HEK293 (cell line): ENCODE results near the gene FMNL3.

Experiments
- CTCF ChIA-PET: fragments of 350-600 bp; formaldehyde crosslinking; extraction: SDS; loops from one replicate; lab custom pipeline; 2021; ENCODE audit warnings: antibody characterized with exemption; lab: Yijun Ruan, JAX
- POLR2A ChIA-PET: fragments of 300-600 bp; formaldehyde crosslinking; extraction: SDS; loops from one replicate; lab custom pipeline; 2020; ENCODE audit warnings: antibody characterized with exemption, inconsistent platforms; lab: Yijun Ruan, JAX
- H3K27ac ChIP-seq: fragments of 200-500 bp; sonication (Bioruptor generic); 2 replicates; pipeline ENCODE4 v1.5.1; 2014; ENCODE audit warnings: low read depth, low read length, control low read depth, inconsistent platforms; ENCODE audit errors: extremely low read depth
- H3K36me3 ChIP-seq, 2 experiments: fragments of 200-500 bp in 1 of 2; sonication (Bioruptor generic) in 1 of 2; 1 replicate in 1 of 2; 2 replicates in 1 of 2; pipeline ENCODE4 v1.5.1; 2014 to 2017; ENCODE audit warnings: inconsistent platforms in 2 of 2, low read length in 2 of 2; ENCODE audit not compliant: control insufficient read depth in 2 of 2, insufficient read depth in 1 of 2
- H3K4me1 ChIP-seq: fragments of 200-500 bp; sonication (Bioruptor generic); 2 replicates; pipeline ENCODE4 v1.5.1; 2014; ENCODE audit warnings: mild to moderate bottlenecking, low read length, inconsistent platforms; ENCODE audit not compliant: control insufficient read depth, insufficient read depth
- H3K4me3 ChIP-seq: 2 replicates; pipeline ENCODE4 v1.5.1; 2011; ENCODE audit warnings: low read depth, mild to moderate bottlenecking, control low read depth, low read length, moderate library complexity
- H3K9me3 ChIP-seq: fragments of 200-500 bp; sonication (Bioruptor generic); 2 replicates; pipeline ENCODE4 v1.5.1; 2014; ENCODE audit warnings: low read depth, low read length, inconsistent platforms; ENCODE audit not compliant: control insufficient read depth, insufficient read depth
- EGR2 ChIP-seq: fragments of 450-650 bp; formaldehyde crosslinking; IDR thresholded peaks from 2 replicates; pipeline ENCODE4 v1.5.1; 2016; ENCODE audit warnings: low read depth, missing biosample characterization, missing genetic modification characterization
- GLIS1 ChIP-seq: fragments of 450-650 bp; formaldehyde crosslinking; IDR thresholded peaks from 2 replicates; pipeline ENCODE4 v1.5.1; 2016; ENCODE audit warnings: missing biosample characterization, missing genetic modification characterization
- HIC1 ChIP-seq: fragments of 450-650 bp; formaldehyde crosslinking; IDR thresholded peaks from 2 replicates; pipeline ENCODE4 v1.5.1; 2016; ENCODE audit warnings: missing biosample characterization, missing genetic modification characterization
- MEIS1 ChIP-seq: sonication (generic); formaldehyde crosslinking; IDR thresholded peaks from 2 replicates; pipeline ENCODE4 v1.8.1; 2022; ENCODE audit warnings: missing genetic modification reagents, mild to moderate bottlenecking, borderline replicate concordance
- SETDB1 ChIP-seq: IDR thresholded peaks from one replicate; pipeline ENCODE4 v1.6.1; 2017; ENCODE audit warnings: mild to moderate bottlenecking, low read length, moderate library complexity, mixed read lengths; ENCODE audit not compliant: insufficient read length
- SP7 ChIP-seq: fragments of 450-650 bp; formaldehyde crosslinking; IDR thresholded peaks from 2 replicates; pipeline ENCODE4 v1.5.1; 2016; ENCODE audit warnings: missing biosample characterization, missing genetic modification characterization
- ZFHX2 ChIP-seq: fragments of 450-650 bp; formaldehyde crosslinking; conservative IDR thresholded peaks from 2 replicates; pipeline ENCODE4 v1.5.1; 2016; ENCODE audit warnings: missing biosample characterization, missing genetic modification characterization
- ZIC2 ChIP-seq: fragments of 450-650 bp; formaldehyde crosslinking; IDR thresholded peaks from 2 replicates; pipeline ENCODE4 v1.5.1; 2016; ENCODE audit warnings: missing biosample characterization, missing genetic modification characterization
- ZNF146 ChIP-seq: fragments of 450-650 bp; formaldehyde crosslinking; IDR thresholded peaks from 2 replicates; pipeline ENCODE4 v1.5.1; 2016; ENCODE audit warnings: missing biosample characterization, missing genetic modification characterization
- ZNF202 ChIP-seq: fragments of 450-650 bp; formaldehyde crosslinking; IDR thresholded peaks from 2 replicates; pipeline ENCODE4 v1.5.1; 2016; ENCODE audit warnings: missing biosample characterization, missing genetic modification characterization, borderline replicate concordance
- ZNF221 ChIP-seq: fragments of 450-650 bp; formaldehyde crosslinking; IDR thresholded peaks from 2 replicates; pipeline ENCODE4 v1.5.1; 2017; ENCODE audit warnings: missing biosample characterization, missing genetic modification characterization, borderline replicate concordance
- ZNF23 ChIP-seq: fragments of 450-650 bp; formaldehyde crosslinking; IDR thresholded peaks from 2 replicates; pipeline ENCODE4 v1.5.1; 2016; ENCODE audit warnings: missing biosample characterization, missing genetic modification characterization, borderline replicate concordance
- ZNF248 ChIP-seq: fragments of 450-650 bp; formaldehyde crosslinking; IDR thresholded peaks from 2 replicates; pipeline ENCODE4 v1.5.1; 2017; ENCODE audit warnings: missing biosample characterization, missing genetic modification characterization
- ZNF266 ChIP-seq: fragments of 450-650 bp; formaldehyde crosslinking; IDR thresholded peaks from 2 replicates; pipeline ENCODE4 v1.5.1; 2016; ENCODE audit warnings: missing biosample characterization, missing genetic modification characterization, low read depth
- ZNF274 ChIP-seq, 2 experiments: fragments of 200-500 bp in 1 of 2; fragments of 450-650 bp in 1 of 2; sonication (Bioruptor generic) in 1 of 2; formaldehyde crosslinking in 1 of 2; IDR thresholded peaks; 2 replicates each; pipeline versions ENCODE4 v1.5.1 to v1.6.1; 2014 to 2016; ENCODE audit warnings: borderline replicate concordance in 1 of 2, inconsistent platforms in 1 of 2, low read length in 1 of 2, missing biosample characterization in 1 of 2, missing genetic modification characterization in 1 of 2
- ZNF324 ChIP-seq: fragments of 450-650 bp; formaldehyde crosslinking; IDR thresholded peaks from 2 replicates; pipeline ENCODE4 v1.5.1; 2016; ENCODE audit warnings: missing biosample characterization, missing genetic modification characterization
- ZNF488 ChIP-seq: fragments of 450-650 bp; formaldehyde crosslinking; IDR thresholded peaks from 2 replicates; pipeline ENCODE4 v1.5.1; 2016; ENCODE audit warnings: missing biosample characterization, missing genetic modification characterization
- ZNF514 ChIP-seq: fragments of 450-650 bp; formaldehyde crosslinking; IDR thresholded peaks from 2 replicates; pipeline ENCODE4 v1.5.1; 2016; ENCODE audit warnings: missing biosample characterization, missing genetic modification characterization
- ZNF560 ChIP-seq: fragments of 450-650 bp; formaldehyde crosslinking; IDR thresholded peaks from 2 replicates; pipeline ENCODE4 v1.5.1; 2017; ENCODE audit warnings: missing biosample characterization, missing genetic modification characterization, borderline replicate concordance
- ZNF621 ChIP-seq: fragments of 450-650 bp; formaldehyde crosslinking; IDR thresholded peaks from 2 replicates; pipeline ENCODE4 v1.5.1; 2017; ENCODE audit warnings: missing biosample characterization, missing genetic modification characterization
- ZNF623 ChIP-seq: fragments of 450-650 bp; formaldehyde crosslinking; IDR thresholded peaks from 2 replicates; pipeline ENCODE4 v1.5.1; 2016; ENCODE audit warnings: missing biosample characterization, missing genetic modification characterization
- ZNF645 ChIP-seq: fragments of 450-650 bp; formaldehyde crosslinking; IDR thresholded peaks from 2 replicates; pipeline ENCODE4; 2016; ENCODE audit warnings: missing biosample characterization, missing genetic modification characterization
- TF ChIP-seq, protein P1 (sequence below): fragments of 450-650 bp; formaldehyde crosslinking; IDR thresholded peaks from 2 replicates; pipeline ENCODE4 v1.5.1; 2017; ENCODE audit warnings: missing biosample characterization, missing genetic modification characterization

Gene FMNL3

GRCh38 chr12:49683599-49684309 is 23.5 kb downstream of the FMNL3 start:
- ChIA-PET CTCF (interaction anchor here (0.6 to 1.5 kb wide), 6 partner anchors 7 to 67 kb away, joined by 3 read pairs; no protein-coding TSS in a partner anchor), POLR2A (interaction anchor here (0.6 to 1.2 kb wide), 2 partner anchors 57 to 75 kb away, joined by 3 to 4 read pairs; partner anchors contain the start of gene TMBIM6)
- TF ChIP-seq EGR2, result 0 out of 2 replicates have a peak, but pooled peaks have one; percentile 18
- TF ChIP-seq SP7 (tag by site-specific recombination), result peak; percentile 96
- TF ChIP-seq ZNF324 (tag by site-specific recombination), result no peak
- TF ChIP-seq ZFHX2, result peak; percentile 47; the same call in 1 of the 2 replicates
- no peak for TF ChIP-seq ZNF623 (tag by site-specific recombination)
- peak; percentile 93 for TF ChIP-seq GLIS1 (tag by site-specific recombination)
- peak; percentile 46 for TF ChIP-seq ZIC2 (tag by site-specific recombination)
- no peak overlapping the region for H3K4me3 ChIP-seq
- no peak overlapping the region for H3K27ac ChIP-seq
- H3K36me3 ChIP-seq, result no peaks in the 10 kb centered on the region
- peaks cover 5% of the 10 kb centered on the region; the same call in 1 of the 2 replicates for H3K4me1 ChIP-seq
- H3K9me3 ChIP-seq, result no peaks in the 10 kb centered on the region

DNA sequence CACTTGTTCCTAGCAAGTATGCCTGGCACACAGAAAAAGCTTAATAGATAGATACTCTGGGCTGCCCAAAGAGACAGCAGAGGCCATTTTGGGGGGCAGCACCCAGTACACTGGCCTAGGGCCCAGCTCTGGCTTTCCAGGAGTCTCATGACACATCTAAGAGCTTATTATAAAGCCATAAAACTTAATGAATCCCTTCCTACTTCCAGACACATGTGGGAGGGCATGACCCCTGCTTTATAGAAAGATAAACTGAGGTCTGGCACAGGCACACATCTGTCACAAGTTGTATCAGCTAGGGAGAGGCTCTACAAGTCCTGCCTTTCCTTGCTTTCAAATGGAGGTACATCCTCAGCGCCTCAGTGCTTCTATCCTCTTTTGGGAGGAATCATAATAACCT is 27.1 kb downstream of the FMNL3 start:
- POLR2A ChIA-PET, result interaction anchor here (0.6 kb wide), 1 partner anchor 57 kb away, joined by 5 read pairs; the partner anchor contains the start of gene PRPF40B
- Histone ChIP-seq H3K9me3 (no peaks in the 10 kb centered on the region), H3K27ac (no peak overlapping the region), H3K36me3 (no peaks in the 10 kb centered on the region), H3K4me3 (no peak overlapping the region), H3K4me1 (peaks cover 3% of the 10 kb centered on the region; the same call in 1 of the 2 replicates)
- TF ChIP-seq SP7 (tag by site-specific recombination) (peak; percentile 30; the same call in 1 of the 2 replicates), SETDB1 (no peak)
- TF ChIP-seq, protein P1, sequence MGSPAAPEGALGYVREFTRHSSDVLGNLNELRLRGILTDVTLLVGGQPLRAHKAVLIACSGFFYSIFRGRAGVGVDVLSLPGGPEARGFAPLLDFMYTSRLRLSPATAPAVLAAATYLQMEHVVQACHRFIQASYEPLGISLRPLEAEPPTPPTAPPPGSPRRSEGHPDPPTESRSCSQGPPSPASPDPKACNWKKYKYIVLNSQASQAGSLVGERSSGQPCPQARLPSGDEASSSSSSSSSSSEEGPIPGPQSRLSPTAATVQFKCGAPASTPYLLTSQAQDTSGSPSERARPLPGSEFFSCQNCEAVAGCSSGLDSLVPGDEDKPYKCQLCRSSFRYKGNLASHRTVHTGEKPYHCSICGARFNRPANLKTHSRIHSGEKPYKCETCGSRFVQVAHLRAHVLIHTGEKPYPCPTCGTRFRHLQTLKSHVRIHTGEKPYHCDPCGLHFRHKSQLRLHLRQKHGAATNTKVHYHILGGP (tag by site-specific recombination), result 0 out of 2 replicates have a peak, but pooled peaks have one; percentile 53
- CTCF ChIA-PET, result interaction anchor here (0.7 to 0.9 kb wide), 2 partner anchors 10 to 99 kb away, joined by 3 read pairs; no protein-coding TSS in a partner anchor

GRCh38 chr12:49678711-49679110 is 28.5 kb downstream of the FMNL3 start:
- CTCF ChIA-PET, result interaction anchor here (0.9 to 1.4 kb wide), 2 partner anchors 9 to 33 kb away, joined by 3 to 4 read pairs; no protein-coding TSS in a partner anchor
- Histone ChIP-seq H3K4me3 (no peak overlapping the region), H3K36me3 (no peaks in the 10 kb centered on the region), H3K4me1 (no peaks in the 10 kb centered on the region), H3K9me3 (no peaks in the 10 kb centered on the region), H3K27ac (no peak overlapping the region)
- POLR2A ChIA-PET, result no interaction called here
- TF ChIP-seq ZNF23 (tag by site-specific recombination) (no peak), ZNF488 (tag by site-specific recombination) (no peak), ZNF514 (tag by site-specific recombination) (no peak), MEIS1 (CRISPR knock-in tag) (no peak), ZNF274 (IDR thresholded peaks at IDR 0.05; ENCODE audit: low read length) (no peak), ZNF274 (tag by site-specific recombination; IDR thresholded peaks at IDR 0.05; ENCODE audit: borderline replicate concordance) (no peak), ZNF266 (tag by site-specific recombination) (no peak), ZNF645 (tag by site-specific recombination) (no peak), ZNF621 (tag by site-specific recombination) (no peak), ZNF146 (tag by site-specific recombination) (no peak), ZNF221 (no peak), HIC1 (no peak), ZNF202 (tag by site-specific recombination) (no peak), SETDB1 (no peak), ZNF560 (tag by site-specific recombination) (no peak), ZNF248 (tag by site-specific recombination) (no peak)
